ENCODE data around the gene GOLGA3. TPM values are rescaled to one million over a fixed set of nuclear protein-coding genes. Genes with fewer than 3 reads are reported as not detected.
A peak's percentile ranks its signal among the peaks of the same experiment; 100 is the strongest.

Gene GOLGA3
- total and polyA plus RNA-seq, 2 experiments from 2014 or later, result 10.3 to 57.8 TPM

DNA sequence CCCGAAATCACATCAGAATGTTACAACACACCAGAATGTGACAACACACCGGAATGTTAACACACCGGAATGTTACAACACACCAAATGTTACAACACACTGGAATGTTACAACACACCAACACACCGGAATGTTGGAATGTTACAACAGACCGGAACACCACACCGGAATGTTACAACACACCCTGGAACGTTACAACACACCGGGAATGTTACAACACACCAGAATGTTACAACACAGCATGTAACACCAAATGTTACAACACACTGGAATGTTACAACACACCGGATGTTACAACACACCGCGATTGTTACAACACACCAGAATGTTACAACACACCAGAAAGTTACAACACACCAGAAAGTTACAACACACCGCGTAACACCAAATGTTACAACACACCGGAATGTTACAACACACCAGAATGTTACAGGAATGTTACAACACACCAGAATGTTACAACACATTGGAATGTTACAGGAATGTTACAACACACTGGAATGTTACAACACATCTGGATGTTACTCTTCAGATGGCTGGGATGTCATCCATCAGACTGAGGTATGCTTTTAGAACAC, 37.7 kb upstream of the GOLGA3 start:
- ATAC-seq, result no peak
- H3K27ac ChIP-seq (ENCODE audit: low read depth), result peak overlapping the region; percentile 55; the same call in 1 of the 2 replicates
- peaks cover 4% of the 10 kb centered on the region; the same call in 1 of the 2 replicates for H4K20me1 ChIP-seq (replicated peaks; ENCODE audit: insufficient read depth)

More for the DNA sequence above, 37.7 kb upstream of the GOLGA3 start:
- Mint-ChIP-seq H3K27me3 (ENCODE audit: insufficient read depth, low read depth, poor library complexity) (peaks cover 3% of the 10 kb centered on the region), H3K4me1 (no peaks in the 10 kb centered on the region), H3K9me3 (no peaks in the 10 kb centered on the region; the same call in 2 of the 3 replicates), H3K36me3 (ENCODE audit: low read depth) (peaks cover 47% of the 10 kb centered on the region), H3K27ac (peak overlapping the region; percentile 29; the same call in 1 of the 2 replicates), H3K4me3 (no peak overlapping the region)
- Histone ChIP-seq H3K36me3 (ENCODE audit: insufficient read depth) (peaks cover 14% of the 10 kb centered on the region; the same call in 1 of the 2 replicates), H2AFZ (no peak overlapping the region), H3K9me2 (ENCODE audit: insufficient read depth) (no peaks in the 10 kb centered on the region), H3K4me1 (ENCODE audit: insufficient read depth) (no peaks in the 10 kb centered on the region), H3K79me2 (replicated peaks; ENCODE audit: insufficient read depth) (no peaks in the 10 kb centered on the region; the same call in 1 of the 2 replicates), H3K4me2 (no peak overlapping the region), H3F3A (replicated peaks; ENCODE audit: low read depth) (no peaks in the 10 kb centered on the region), H3K27me3 (ENCODE audit: insufficient read depth) (no peaks in the 10 kb centered on the region), H3K4me3 (no peak overlapping the region)
- DNase-seq (ENCODE audit: low spot score), result peak; percentile 29
- TF ChIP-seq POLR2AphosphoS5 (IDR thresholded peaks at IDR 0.05; ENCODE audit: low read depth), result no peak
- no peak for TF ChIP-seq EZH2phosphoT487 (IDR thresholded peaks at IDR 0.05; ENCODE audit: unreplicated experiment)
- TF ChIP-seq ETS1 (IDR thresholded peaks at IDR 0.05), result no peak
- TF ChIP-seq ZNF114 (CRISPR knock-in tag; IDR thresholded peaks at IDR 0.05), result no peak
- no peak for TF ChIP-seq REST (IDR thresholded peaks at IDR 0.05; ENCODE audit: unreplicated experiment)
- TF ChIP-seq, protein P1, sequence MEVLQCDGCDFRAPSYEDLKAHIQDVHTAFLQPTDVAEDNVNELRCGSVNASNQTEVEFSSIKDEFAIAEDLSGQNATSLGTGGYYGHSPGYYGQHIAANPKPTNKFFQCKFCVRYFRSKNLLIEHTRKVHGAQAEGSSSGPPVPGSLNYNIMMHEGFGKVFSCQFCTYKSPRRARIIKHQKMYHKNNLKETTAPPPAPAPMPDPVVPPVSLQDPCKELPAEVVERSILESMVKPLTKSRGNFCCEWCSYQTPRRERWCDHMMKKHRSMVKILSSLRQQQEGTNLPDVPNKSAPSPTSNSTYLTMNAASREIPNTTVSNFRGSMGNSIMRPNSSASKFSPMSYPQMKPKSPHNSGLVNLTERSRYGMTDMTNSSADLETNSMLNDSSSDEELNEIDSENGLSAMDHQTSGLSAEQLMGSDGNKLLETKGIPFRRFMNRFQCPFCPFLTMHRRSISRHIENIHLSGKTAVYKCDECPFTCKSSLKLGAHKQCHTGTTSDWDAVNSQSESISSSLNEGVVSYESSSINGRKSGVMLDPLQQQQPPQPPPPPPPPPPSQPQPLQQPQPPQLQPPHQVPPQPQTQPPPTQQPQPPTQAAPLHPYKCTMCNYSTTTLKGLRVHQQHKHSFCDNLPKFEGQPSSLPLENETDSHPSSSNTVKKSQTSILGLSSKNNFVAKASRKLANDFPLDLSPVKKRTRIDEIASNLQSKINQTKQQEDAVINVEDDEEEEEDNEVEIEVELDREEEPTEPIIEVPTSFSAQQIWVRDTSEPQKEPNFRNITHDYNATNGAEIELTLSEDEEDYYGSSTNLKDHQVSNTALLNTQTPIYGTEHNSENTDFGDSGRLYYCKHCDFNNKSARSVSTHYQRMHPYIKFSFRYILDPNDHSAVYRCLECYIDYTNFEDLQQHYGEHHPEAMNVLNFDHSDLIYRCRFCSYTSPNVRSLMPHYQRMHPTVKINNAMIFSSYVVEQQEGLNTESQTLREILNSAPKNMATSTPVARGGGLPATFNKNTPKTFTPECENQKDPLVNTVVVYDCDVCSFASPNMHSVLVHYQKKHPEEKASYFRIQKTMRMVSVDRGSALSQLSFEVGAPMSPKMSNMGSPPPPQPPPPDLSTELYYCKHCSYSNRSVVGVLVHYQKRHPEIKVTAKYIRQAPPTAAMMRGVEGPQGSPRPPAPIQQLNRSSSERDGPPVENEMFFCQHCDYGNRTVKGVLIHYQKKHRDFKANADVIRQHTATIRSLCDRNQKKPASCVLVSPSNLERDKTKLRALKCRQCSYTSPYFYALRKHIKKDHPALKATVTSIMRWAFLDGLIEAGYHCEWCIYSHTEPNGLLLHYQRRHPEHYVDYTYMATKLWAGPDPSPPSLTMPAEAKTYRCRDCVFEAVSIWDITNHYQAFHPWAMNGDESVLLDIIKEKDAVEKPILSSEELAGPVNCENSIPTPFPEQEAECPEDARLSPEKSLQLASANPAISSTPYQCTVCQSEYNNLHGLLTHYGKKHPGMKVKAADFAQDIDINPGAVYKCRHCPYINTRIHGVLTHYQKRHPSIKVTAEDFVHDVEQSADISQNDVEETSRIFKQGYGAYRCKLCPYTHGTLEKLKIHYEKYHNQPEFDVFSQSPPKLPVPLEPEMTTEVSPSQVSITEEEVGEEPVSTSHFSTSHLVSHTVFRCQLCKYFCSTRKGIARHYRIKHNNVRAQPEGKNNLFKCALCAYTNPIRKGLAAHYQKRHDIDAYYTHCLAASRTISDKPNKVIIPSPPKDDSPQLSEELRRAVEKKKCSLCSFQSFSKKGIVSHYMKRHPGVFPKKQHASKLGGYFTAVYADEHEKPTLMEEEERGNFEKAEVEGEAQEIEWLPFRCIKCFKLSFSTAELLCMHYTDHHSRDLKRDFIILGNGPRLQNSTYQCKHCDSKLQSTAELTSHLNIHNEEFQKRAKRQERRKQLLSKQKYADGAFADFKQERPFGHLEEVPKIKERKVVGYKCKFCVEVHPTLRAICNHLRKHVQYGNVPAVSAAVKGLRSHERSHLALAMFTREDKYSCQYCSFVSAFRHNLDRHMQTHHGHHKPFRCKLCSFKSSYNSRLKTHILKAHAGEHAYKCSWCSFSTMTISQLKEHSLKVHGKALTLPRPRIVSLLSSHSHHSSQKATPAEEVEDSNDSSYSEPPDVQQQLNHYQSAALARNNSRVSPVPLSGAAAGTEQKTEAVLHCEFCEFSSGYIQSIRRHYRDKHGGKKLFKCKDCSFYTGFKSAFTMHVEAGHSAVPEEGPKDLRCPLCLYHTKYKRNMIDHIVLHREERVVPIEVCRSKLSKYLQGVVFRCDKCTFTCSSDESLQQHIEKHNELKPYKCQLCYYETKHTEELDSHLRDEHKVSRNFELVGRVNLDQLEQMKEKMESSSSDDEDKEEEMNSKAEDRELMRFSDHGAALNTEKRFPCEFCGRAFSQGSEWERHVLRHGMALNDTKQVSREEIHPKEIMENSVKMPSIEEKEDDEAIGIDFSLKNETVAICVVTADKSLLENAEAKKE (CRISPR knock-in tag; IDR thresholded peaks at IDR 0.05), result no peak
- TF ChIP-seq, protein P2, sequence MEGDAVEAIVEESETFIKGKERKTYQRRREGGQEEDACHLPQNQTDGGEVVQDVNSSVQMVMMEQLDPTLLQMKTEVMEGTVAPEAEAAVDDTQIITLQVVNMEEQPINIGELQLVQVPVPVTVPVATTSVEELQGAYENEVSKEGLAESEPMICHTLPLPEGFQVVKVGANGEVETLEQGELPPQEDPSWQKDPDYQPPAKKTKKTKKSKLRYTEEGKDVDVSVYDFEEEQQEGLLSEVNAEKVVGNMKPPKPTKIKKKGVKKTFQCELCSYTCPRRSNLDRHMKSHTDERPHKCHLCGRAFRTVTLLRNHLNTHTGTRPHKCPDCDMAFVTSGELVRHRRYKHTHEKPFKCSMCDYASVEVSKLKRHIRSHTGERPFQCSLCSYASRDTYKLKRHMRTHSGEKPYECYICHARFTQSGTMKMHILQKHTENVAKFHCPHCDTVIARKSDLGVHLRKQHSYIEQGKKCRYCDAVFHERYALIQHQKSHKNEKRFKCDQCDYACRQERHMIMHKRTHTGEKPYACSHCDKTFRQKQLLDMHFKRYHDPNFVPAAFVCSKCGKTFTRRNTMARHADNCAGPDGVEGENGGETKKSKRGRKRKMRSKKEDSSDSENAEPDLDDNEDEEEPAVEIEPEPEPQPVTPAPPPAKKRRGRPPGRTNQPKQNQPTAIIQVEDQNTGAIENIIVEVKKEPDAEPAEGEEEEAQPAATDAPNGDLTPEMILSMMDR (conservative IDR thresholded peaks at IDR 0.05; ENCODE audit: low read depth in 2 of 2), result no peak
- TF ChIP-seq EZH2 (IDR thresholded peaks at IDR 0.05; ENCODE audit: low read depth, unreplicated experiment), result no peak
- TF ChIP-seq STAT1 (IDR thresholded peaks at IDR 0.05; ENCODE audit: unreplicated experiment), result no peak
- TF ChIP-seq CREB1 (CRISPR knock-in tag; IDR thresholded peaks at IDR 0.05; ENCODE audit: low read depth), result no peak
- TF ChIP-seq NANOG (IDR thresholded peaks at IDR 0.05; ENCODE audit: borderline replicate concordance), result no peak
- no peak for TF ChIP-seq JUNB (IDR thresholded peaks at IDR 0.05; ENCODE audit: unreplicated experiment)
- no peak for TF ChIP-seq ZNF331 (CRISPR knock-in tag; IDR thresholded peaks at IDR 0.05; ENCODE audit: low read depth)

All from GM23338 (cell line).